ENCODE data around the gene CRTC1.

The CRTC1 gene

DNA sequence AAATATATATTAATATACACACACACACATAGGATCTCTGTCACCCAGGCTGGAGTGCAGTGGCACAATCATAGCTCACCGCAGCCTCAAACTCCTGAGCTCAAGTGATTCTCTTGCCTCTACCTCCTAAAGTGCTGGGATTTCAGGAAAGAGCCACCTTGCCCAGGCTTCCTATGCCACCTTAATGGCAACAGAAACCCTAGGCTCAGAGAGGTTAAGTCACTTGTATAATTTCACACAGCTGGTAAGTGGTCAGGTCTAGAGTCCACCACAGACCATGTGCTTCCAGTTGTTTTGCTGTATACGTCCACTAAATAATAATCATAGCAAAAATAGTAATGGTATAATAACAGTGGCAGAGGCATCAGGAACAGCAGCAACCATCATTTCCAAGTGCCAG lies 147.0 kb downstream of the CRTC1 start:
- TF ChIP-seq, protein P1, sequence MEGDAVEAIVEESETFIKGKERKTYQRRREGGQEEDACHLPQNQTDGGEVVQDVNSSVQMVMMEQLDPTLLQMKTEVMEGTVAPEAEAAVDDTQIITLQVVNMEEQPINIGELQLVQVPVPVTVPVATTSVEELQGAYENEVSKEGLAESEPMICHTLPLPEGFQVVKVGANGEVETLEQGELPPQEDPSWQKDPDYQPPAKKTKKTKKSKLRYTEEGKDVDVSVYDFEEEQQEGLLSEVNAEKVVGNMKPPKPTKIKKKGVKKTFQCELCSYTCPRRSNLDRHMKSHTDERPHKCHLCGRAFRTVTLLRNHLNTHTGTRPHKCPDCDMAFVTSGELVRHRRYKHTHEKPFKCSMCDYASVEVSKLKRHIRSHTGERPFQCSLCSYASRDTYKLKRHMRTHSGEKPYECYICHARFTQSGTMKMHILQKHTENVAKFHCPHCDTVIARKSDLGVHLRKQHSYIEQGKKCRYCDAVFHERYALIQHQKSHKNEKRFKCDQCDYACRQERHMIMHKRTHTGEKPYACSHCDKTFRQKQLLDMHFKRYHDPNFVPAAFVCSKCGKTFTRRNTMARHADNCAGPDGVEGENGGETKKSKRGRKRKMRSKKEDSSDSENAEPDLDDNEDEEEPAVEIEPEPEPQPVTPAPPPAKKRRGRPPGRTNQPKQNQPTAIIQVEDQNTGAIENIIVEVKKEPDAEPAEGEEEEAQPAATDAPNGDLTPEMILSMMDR (IDR thresholded peaks at IDR 0.05; ENCODE audit: extremely low read depth, missing control alignments) = no peak
- no peak for DNase-seq (ENCODE audit: low spot score)

DNA sequence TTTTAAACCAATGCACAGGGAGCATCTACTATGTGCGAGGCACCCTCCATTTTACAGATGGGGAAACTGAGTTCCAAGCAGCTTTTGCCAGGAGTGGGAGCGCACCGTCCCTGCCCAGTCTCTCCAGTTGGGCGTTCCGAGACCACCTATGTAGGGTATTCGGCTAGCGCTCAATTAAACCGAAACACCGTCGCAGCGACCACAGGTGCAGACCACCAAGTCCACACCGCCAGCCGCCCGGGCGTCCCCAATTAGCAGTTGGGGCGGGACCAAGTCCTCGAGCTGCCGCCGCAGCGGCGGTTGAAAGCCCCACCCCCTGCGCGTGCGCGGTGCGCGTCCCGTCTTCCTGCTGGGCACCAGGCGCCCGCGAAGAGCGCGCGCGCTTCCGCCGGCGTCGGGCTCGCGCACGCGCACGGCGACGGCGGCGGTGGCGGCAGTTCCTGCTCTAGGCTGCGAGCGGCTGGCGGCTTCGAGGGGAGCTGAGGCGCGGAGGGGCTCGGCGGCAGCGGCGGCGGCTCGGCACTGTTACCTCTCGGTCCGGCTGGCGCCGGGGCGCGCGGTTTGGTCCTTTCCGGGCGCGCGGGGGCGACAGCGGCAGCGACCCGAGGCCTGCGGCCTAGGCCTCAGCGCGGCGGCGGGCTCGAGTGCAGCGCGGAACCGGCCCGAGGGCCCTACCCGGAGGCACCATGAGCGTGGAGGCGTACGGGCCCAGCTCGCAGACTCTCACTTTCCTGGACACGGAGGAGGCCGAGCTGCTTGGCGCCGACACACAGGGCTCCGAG lies 148.2 kb downstream of the CRTC1 start, which contains the start of gene UPF1:
Gene UPF1, plus strand, starts transcription at position 436 of the 782 bp plus-strand sequence. Its CDS starts 251 bp downstream, at position 687.
- TF ChIP-seq, protein P1 (IDR thresholded peaks at IDR 0.05; ENCODE audit: extremely low read depth, missing control alignments) = no peak
- DNase-seq (ENCODE audit: low spot score) = peak; percentile 97

All from GM20000 (cell line).